ENCODE measurements around the gene FAM114A1.
A peak's percentile ranks its signal among the peaks of the same experiment; 100 is the strongest.
"Not testable (repeated sequence)": the region's sequence is repeated elsewhere in the genome, so short reads cannot be mapped to it uniquely, and the experiment has no call there.

FAM114A1 gene

DNA sequence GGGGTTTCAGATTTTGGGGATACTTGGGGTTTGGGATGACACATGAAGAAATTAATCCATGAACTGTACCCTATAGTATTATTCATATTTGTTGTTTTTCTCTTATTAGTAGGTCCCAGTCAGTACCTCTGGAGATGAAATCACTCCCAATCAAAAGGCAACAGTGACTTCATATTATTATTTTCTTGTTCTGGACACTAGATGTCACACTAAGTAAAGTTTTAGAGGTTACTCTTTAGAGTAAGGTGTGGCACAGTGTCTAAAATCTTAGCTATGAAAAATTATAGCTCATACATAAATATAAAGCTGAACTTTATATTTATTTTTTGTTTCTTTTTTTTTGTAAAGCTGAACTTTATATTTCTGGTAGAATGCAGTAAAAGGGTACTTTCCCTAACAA, 35.1 kb downstream of the FAM114A1 start:
- DNase-seq (ENCODE audit: low read depth in 2 of 2) = no peak

DNA sequence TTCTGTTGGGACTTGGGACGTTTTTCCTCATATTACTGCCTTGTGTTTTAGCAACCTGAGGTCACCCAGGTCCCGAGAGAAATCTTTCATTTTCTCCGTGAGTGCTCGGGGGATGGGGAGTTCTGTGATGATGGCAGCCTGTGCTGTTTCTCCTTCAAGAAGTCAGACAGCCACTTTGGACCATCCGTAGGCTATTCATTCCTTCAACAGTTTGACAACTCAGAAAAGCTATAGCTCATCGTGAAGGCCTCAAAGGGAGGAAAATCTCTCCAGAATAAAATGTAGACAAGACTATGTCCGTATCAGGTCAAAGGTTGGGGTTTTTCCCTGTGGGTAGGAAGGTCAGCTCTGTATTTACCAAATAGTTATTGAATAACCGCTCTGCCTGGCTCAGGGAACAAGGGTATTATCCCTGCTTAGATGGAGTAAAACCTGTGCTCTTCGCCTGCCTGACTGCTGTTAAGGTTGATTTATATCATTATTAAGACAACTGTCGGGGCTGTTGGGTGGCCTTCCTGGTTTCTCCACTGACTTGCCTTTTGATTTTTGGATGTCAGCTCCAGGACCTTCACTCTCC, 36.6 kb downstream of the FAM114A1 start:
- no peak for DNase-seq (ENCODE audit: low read depth in 2 of 2)

DNA sequence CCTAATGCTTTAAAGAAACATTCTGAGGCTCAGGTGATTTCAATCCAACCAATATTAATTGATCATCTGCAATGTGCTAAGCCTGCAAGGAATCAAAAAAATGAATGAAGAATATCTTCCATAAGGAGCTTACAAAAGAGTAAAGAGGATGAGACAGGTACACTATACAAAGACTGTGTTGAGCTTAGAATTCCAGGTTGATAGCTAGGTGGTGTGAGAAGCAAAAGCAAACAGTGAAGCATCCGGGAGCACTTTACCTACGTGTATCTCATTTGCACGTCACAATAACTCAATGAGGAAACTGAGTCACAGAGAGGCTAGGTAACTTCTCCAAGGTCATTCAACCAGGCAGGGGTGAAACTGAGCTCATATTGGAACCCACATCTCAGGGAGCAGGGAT, 37.1 kb downstream of the FAM114A1 start:
- DNase-seq (ENCODE audit: low read depth in 2 of 2) = no peak

DNA sequence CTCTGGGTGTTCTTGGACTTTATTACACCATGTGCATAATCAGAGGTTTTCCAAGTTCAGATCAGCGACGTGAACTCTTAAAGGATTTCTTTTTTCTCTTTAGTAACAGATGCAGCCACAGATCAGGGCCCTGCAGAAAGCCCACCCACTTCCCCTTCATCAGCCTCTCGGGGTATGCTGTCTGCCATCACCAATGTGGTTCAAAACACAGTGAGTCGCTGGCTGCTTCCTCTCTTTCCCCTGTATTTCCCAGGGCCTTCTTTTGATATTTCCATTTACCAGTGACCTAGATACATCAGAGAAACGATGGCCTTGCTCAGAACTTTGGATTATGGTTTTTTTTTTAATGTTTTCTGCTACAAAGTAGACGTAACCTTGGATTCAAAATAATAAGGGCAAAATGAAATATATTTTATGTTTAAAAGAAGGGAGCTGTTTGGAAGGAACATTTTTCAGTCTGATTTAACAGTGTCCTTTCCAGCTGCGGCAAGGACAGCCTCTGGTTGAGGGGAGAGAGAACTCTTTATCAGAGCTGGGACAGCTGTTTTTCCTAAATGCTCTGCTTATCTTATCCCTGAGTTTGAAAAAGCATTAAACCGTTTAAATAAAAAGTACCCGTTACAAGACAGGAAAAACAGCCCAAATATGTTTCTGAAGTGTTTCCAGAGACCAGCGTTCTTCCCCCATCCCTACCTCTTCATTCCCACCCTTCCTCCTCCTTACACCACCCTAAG, 38.2 kb downstream of the FAM114A1 start:
- no peak for DNase-seq (ENCODE audit: low read depth in 2 of 2)

DNA sequence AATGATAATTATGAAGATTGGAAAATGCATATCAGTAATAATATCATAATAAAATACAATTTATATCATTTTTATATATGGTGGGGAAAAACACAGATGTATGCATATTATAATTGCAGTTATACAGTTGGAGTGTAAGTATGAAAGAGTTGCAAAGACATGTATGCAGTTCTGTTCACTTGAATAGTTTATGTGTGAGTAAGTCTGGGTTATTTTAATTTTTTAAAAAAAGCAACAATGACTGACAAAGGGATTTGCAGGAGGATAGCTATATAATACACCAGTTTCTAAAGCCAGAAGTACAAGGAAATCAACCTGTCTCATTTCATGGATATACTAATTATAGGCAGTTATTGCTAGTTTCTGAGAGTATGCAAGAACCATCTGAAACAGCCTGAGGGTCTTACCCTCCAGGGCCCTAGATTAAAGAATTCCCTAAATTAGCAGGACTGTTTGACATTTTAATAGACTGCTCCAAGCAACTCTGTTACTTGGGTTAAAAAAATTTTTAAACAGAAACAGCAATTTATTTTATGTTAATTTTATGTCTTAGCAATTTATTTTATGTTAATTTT, 40.2 kb downstream of the FAM114A1 start:
- DNase-seq (ENCODE audit: low read depth in 2 of 2) = no peak

DNA sequence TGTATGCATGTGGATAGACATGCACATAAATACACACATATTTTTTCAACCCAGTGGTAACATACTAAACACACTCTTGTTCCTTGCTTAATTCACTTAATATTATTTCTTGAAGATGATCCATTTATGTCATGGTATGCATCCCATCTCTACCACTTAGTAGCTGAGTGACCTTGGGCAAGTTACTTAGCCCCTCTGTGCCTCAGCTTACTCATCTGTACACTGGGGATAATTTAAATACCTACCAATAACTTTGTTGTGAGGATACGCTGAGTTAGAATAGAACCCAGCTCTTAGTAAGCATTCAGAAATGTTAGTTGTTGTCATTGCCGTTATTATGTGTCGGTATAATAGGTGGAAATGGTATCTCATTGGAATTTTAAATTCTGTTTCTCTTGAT, 41.4 kb downstream of the FAM114A1 start:
- no peak for DNase-seq (ENCODE audit: low read depth in 2 of 2)

DNA sequence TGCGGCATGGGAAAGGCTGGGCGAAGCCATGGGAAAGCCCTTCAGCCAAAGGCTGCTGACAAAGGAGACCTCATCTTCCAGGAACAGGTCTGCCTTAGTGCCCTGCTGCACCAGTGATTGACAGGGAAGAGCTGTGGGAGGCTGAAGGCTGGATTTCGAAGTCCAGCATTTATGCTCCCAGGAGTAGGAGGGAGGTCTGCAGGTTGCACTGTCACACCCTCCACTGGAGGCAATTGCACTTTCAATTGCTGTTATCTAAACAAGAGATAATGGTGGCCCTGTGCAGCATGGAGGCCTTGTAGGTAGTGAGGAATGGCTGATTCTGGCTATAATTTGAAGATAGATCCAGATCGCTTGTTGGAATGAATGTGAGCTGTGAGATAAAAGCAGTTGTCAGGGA, 43.7 kb downstream of the FAM114A1 start:
- no peak for DNase-seq (ENCODE audit: low read depth in 2 of 2)

DNA sequence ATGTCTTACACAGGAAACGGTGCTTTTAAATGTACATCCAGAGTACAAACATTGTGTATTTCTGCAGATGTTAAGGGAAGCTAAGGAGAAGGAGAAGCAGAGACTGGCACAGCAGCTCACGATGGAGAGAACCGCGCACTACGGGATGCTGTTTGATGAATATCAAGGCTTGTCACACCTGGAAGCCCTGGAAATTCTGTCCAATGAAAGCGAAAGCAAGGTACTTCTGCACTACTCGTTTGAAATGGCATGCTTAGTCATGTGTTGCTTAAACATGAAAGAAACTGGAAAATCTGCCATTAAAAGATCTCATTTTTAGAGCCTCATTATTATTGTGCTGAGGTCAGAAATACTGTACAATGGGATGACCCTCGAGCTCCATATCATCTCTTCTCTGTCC, 47.2 kb downstream of the FAM114A1 start:
- no peak for DNase-seq (ENCODE audit: low read depth in 2 of 2)

DNA sequence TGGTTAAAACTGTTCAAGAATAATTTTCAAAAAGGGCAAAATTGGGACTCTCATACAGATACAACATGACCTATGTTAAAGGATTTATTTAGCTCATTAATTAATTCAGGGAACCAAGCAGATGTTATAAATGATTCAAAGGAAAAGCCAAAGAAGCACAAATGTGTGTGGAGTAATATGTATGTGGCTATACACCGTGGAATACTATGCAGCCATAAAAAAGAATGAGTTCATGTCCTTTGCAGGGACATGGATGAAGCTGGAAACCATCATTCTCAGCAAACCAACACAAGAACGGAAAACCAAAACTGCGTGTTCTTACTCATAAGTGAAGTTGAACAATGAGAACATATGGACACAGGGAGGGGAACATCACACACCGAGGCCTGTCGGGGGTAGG, 48.7 kb downstream of the FAM114A1 start:
- DNase-seq (ENCODE audit: low read depth in 2 of 2) = not testable (repeated sequence)

DNA sequence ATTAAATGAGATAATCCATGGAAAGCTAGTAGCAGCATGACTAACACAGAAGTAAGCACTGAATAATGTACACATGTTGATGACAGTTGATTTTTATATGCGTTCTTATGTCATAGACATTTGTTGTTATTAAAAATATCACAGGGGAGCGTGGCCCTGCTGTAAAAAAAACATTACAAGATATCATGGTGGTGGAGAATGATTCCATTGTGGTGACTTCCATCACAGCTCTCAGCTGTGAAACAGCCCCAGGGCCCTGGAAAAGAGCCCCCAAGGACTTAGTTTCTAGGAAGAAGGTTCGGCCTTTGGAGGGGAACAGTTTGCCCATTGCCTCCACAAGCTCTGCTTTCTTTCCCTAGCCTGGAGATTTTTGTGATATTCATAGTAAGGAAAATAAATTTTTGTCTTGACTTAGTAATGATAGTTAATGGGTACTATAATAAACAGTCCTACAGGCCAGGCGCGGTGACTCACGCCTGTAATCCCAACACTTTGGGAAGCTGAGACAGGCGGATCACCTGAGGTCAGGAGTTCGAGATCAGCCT, 49.9 kb downstream of the FAM114A1 start:
- no peak for DNase-seq (ENCODE audit: low read depth in 2 of 2)

DNA sequence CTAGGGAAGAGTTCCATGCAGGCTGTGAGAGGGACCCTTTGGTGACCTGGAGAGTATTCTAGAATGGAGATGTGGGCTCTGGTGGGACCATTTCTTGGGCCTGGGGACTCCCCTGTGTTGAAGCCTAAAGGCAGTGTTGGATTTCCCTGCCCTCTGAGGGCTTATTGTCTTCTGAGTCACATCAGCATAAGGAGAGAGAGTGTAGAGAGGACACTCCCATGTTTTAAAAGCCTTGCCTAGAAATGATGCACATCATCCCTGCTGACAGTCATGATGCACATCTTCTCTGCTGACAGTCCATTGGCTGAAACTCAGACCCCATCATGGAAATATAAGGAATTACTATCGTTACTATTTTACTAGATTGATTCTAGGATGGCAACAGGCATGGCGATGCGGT, 51.9 kb downstream of the FAM114A1 start:
- no peak for DNase-seq (ENCODE audit: low read depth in 2 of 2)

DNA sequence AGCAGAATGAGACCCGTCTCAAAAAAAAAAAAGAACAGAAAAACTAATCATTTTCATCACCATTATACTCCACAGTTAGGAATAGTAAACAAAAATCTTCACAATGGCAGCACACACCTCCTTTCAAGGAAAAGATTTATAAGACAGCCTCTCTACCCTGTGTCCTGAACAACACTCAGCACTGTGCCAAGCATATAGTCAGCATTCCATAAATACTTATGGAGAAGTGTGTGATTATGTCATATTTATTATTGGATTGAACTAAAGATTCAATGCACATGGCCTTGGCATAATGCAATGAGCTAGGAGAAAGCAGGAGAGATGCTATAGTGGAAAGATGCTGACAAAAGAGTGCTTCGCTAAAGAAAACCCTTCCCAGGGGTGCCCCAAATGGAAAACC, 52.6 kb downstream of the FAM114A1 start:
- DNase-seq (ENCODE audit: low read depth in 2 of 2) = peak in 1 of 2 experiments; percentile 12

DNA sequence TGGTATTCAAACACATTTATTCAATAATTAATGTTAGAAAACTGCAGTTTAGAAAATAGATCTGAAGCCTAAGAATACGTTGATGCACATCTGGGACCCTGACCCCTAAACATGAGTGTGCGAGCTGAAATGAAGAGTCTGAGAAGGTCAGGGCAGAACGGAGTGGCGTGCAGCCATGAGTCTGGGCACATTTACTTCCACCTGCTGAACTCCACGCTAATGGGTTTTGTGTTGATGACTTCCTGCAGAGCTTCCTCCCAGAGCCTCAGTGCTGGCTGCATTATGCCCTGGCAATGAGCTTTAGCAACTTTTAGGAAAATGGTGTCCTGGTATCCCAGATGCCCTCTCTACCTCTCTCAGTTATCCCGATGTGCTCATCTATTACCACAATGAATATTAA, 53.1 kb downstream of the FAM114A1 start:
- DNase-seq (ENCODE audit: low read depth in 2 of 2) = no peak

DNA sequence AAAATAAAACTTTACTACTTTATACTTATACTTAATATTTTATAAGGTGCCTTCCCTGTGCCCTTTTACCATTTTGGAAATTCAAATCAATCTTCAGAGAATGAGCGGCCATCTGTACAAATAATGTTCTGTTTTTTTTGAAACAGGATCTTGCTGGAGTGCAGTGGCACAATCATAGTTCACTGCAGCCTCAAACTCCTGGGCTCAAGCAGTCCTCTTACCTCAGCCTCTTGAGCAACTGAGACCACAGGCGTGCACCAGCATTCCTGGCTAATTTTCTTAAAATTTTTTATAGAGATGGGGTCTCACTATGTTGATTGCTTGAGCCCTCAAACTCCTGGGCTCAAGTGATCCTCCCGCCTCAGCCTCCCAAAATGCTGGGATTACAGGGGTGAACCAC, 53.5 kb downstream of the FAM114A1 start:
- no peak for DNase-seq (ENCODE audit: low read depth in 2 of 2)

DNA sequence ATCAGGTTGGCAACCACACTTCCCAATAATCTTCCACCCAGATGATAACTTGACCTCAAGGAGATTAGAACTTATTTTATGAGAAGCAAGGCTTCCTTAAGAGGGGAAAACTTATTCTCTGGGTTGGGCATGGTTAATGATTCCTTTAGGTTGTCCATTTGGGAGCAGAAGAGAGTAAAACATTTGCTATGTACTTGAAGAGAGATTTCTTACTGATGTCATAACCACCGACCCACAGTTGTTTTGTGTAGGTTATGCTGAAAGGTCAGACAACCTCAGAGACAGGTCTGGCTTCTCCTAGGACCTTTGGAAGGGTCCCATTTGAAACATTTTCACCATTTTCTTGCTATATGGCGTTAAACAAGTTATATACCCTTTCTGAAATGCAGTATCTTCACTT, 56.1 kb downstream of the FAM114A1 start:
- DNase-seq (ENCODE audit: low read depth in 2 of 2) = no peak

DNA sequence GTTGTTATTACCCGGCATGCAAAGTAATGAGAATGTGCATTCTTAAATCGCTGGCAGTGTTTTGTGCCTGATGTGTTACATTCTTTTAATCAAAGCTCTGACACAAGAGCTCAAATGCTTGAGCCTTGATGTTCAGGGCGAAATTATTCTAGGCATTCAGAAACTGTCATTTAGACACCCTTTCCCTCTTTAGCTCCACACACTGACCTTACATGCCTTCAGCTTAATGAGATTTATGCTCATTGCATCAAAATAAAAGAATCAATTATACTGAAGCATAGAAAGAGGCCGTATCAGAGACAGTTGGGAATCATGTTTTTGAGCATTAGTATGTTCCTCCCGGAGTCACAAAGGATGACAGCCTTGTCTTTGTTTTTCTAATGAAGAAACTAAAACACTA, 56.7 kb downstream of the FAM114A1 start:
- DNase-seq (ENCODE audit: low read depth in 2 of 2) = no peak

DNA sequence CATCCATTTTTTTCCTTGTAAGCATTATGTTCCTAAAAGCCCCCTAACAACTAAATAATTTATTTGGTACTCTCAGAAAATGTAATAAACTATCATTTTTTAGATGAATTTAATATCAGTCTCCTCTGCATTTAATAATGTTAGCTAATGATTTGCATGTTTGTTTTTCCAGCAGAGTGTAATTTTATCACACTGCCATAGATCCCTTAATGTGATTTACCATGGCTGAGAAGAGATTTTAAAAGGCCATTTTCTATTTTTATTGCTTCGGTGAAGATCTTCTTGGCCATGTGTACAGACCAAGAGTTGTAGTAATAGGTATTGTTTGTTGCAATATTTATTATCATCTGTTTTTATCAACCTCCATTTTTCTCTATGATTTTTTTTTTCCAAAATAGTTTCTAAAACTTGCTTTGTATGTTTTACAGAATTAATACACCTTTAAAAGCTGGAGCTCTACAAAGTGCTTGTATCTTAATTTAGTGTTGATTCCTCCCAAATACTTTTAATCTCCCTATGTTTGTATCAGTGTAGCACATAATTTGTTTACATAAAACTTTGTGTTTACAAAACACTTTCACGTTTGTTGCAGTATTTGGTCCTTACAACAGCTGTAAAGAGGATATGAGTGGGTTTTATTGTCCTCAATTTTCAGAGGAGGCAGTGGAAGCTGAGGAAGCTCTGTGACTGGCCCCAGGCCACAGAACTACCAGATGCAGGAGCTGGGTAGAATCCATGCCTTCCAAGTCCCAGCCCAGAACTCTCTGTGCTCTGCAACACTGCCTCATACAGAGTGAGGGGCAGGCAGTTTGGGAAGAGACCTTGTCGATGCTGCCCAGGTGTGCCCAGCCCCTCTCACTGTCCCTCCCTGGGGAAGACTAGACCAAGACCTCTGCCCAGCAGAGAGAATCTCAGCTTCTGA, 58.1 kb downstream of the FAM114A1 start:
- no peak for DNase-seq (ENCODE audit: low read depth in 2 of 2)

DNA sequence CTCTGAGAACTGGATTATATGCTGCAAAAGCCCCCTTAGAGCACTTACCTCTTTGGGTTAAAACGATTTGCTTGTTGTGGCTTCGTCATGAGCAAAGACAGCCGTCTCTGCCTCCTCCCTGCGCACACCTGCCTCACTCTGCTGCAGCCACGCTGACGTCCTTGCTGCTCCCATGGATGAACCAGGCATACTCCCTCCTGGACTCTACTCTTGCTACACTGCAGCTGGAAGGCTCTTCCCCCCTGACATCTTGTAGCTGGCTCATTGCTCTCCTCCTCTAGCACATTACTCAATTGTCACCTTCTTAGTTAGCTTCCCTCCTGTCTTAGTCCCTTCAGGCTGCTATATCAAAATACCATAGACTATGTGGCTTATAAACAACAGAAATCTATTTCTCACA, 59.3 kb downstream of the FAM114A1 start:
- no peak for DNase-seq (ENCODE audit: low read depth in 2 of 2)

DNA sequence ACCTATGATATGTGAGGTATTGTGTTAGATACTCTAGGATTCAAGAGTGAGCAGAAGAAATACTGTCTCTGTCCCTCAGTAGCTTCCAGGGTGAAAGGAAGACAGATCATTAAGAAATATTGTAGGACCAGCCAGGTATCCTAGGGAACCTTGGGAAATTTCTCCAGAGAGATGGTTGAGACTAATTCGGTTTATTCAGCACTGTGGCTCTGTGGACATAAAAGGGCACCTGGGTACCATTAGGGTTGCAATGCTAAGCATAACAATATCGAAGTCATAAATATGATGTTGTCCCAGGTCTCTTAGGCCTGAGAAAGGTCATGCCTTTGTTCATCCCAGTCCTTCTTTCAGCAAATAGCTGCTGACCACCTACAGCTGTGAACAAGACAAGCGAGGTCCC, 61.0 kb downstream of the FAM114A1 start:
- DNase-seq (ENCODE audit: low read depth in 2 of 2) = no peak

DNA sequence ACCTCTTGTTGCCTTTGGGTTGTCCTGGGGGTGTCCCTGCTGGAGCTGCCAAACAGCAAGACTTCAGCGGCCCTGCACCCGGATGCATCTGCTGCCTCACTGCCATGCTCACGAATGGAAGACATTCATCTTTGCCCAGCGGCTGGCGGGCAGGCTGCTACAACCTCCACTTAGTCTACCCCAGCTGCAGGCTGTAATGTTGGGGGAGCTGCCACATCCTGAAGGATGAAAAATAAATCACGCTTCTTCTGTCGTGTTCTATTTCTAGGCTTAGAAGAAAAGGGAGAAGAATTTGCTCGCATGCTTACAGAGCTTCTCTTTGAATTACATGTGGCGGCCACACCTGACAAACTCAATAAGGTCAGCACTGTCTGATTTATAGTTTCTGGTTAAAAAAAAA, 61.4 kb downstream of the FAM114A1 start:
- DNase-seq (ENCODE audit: low read depth in 2 of 2) = no peak

DNA sequence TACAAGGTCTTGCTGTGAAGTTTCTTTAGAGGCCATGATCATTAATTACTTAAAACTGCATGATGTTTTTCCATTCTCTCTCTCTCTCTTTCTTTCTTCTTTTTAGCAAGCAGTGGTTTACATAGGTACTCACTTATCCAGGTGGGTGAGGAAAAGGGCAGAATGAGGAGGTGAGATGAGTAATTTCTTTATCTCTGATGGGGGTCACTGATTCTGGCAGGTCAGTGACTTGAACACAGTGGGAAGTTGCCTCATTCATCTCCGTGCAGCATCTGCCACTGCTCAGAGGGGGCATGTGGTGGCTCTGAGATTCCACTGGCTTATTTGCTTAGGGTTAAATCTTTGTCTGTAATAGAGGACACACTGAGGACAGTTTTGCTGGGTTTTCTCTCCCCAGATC, 62.6 kb downstream of the FAM114A1 start:
- DNase-seq (ENCODE audit: low read depth in 2 of 2) = no peak

DNA sequence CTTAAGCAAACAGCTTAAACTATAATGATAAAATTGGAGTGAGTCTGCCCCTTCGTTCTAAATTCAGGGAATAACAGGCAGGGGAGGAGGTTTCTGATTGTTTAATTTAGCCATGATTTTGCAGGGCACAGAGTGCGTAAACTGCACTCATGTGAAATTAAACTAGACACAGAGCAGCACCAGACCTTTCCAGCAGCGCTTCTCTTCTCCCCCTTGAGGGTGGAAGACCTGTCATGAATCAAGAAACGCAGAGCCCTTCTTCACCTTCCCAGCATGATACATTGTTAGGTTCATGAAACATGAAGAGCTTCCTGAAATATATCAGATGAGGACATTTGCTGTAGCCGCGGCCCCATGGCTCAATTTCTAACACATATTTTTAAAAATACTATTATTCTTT, 63.1 kb downstream of the FAM114A1 start:
- no peak for DNase-seq (ENCODE audit: low read depth in 2 of 2)

Data from fibroblast of skin of left biceps (primary cell).